HepG2 (cell line): Measurements from ENCODE around the gene SMYD2. TPM values are rescaled to one million over a fixed set of nuclear protein-coding genes. Genes with fewer than 3 reads are reported as not detected.

Experiments used
- EEA1 ChIP-seq: sonication (generic); formaldehyde crosslinking; IDR thresholded peaks from 2 replicates; pipeline ENCODE4 v1.5.1; 2020; ENCODE audit warnings: mild to moderate bottlenecking, missing genetic modification reagents, borderline replicate concordance
- GPBP1L1 ChIP-seq: sonication (generic); formaldehyde crosslinking; IDR thresholded peaks from 2 replicates; pipeline ENCODE4 v1.5.0; 2020; ENCODE audit warnings: mild to moderate bottlenecking, missing genetic modification reagents
- GTF3A ChIP-seq: sonication (generic); formaldehyde crosslinking; conservative IDR thresholded peaks from 2 replicates; pipeline ENCODE4 v1.4.0; 2020; ENCODE audit warnings: mild to moderate bottlenecking, missing genetic modification reagents
- HDAC1 ChIP-seq: sonication (generic); formaldehyde crosslinking; IDR thresholded peaks from 2 replicates; pipeline ENCODE4 v1.5.1; 2020; ENCODE audit warnings: mild to moderate bottlenecking, missing genetic modification reagents
- HNRNPUL1 ChIP-seq: fragments of 200-400 bp; formaldehyde crosslinking; IDR thresholded peaks from 2 replicates; pipeline ENCODE4 v1.6.1; 2017; ENCODE audit warnings: low read depth, mild to moderate bottlenecking, low read length, moderate library complexity
- IRF9 ChIP-seq: sonication (generic); formaldehyde crosslinking; IDR thresholded peaks from 2 replicates; pipeline ENCODE4 v1.8.0; 2022; ENCODE audit warnings: missing genetic modification reagents, mild to moderate bottlenecking, borderline replicate concordance
- LBX2 ChIP-seq: sonication (generic); formaldehyde crosslinking; IDR thresholded peaks from 2 replicates; pipeline ENCODE4 v1.5.0; 2020; ENCODE audit warnings: missing genetic modification reagents, mild to moderate bottlenecking, borderline replicate concordance
- MBD4 ChIP-seq: IDR thresholded peaks from 2 replicates; pipeline ENCODE4 v1.6.1; 2012; ENCODE audit warnings: low read length, inconsistent platforms, borderline replicate concordance
- NRL ChIP-seq: sonication (generic); formaldehyde crosslinking; IDR thresholded peaks from 2 replicates; pipeline ENCODE4 v1.5.0; 2020; ENCODE audit warnings: missing genetic modification reagents, mild to moderate bottlenecking, moderate library complexity, borderline replicate concordance
- PRMT3 ChIP-seq: sonication (generic); formaldehyde crosslinking; IDR thresholded peaks from 2 replicates; pipeline ENCODE4 v1.8.1; 2022; ENCODE audit warnings: low read depth, mild to moderate bottlenecking, moderate library complexity, missing genetic modification reagents, borderline replicate concordance
- SAP130 ChIP-seq: IDR thresholded peaks from 2 replicates; pipeline ENCODE4 v1.6.1; 2016; ENCODE audit warnings: low read depth
- SNRNP70 ChIP-seq: fragments of 200-400 bp; formaldehyde crosslinking; IDR thresholded peaks from 2 replicates; pipeline ENCODE4 v1.6.1; 2017; ENCODE audit warnings: mild to moderate bottlenecking, low read depth, low read length, moderate library complexity
- SOX6 ChIP-seq, 2 experiments: fragments of 450-650 bp in 1 of 2; sonication (generic) in 1 of 2; formaldehyde crosslinking in 1 of 2; IDR thresholded peaks; 2 replicates each; pipeline versions ENCODE4 v1.4.0 to v1.6.1; 2017 to 2020; ENCODE audit warnings: antibody characterized with exemption in 1 of 2, mild to moderate bottlenecking in 1 of 2, missing genetic modification reagents in 1 of 2
- UBTF ChIP-seq: sonication (generic); formaldehyde crosslinking; IDR thresholded peaks from 2 replicates; pipeline ENCODE4 v1.4.0; 2020; ENCODE audit warnings: mild to moderate bottlenecking, missing genetic modification reagents
- ZKSCAN1 ChIP-seq: fragments of 150-350 bp; IDR thresholded peaks from 2 replicates; pipeline ENCODE4 v1.6.1; 2014; ENCODE audit warnings: low read length
- ZNF180 ChIP-seq: sonication (generic); formaldehyde crosslinking; IDR thresholded peaks from 2 replicates; pipeline ENCODE4 v1.4.0; 2020; ENCODE audit warnings: low read depth, missing genetic modification reagents, borderline replicate concordance
- ZNF292 ChIP-seq: sonication (generic); formaldehyde crosslinking; IDR thresholded peaks from 2 replicates; pipeline ENCODE4 v1.8.1; 2022; ENCODE audit warnings: mild to moderate bottlenecking, low read depth, missing genetic modification reagents, borderline replicate concordance
- ZNF414 ChIP-seq: sonication (generic); formaldehyde crosslinking; IDR thresholded peaks from 2 replicates; pipeline ENCODE4 v1.5.0; 2020; ENCODE audit warnings: missing genetic modification reagents
- ZNF432 ChIP-seq: sonication (generic); formaldehyde crosslinking; IDR thresholded peaks from 2 replicates; pipeline ENCODE4 v1.5.0; 2020; ENCODE audit warnings: missing genetic modification reagents, mild to moderate bottlenecking, borderline replicate concordance
- ZNF563 ChIP-seq: sonication (generic); formaldehyde crosslinking; IDR thresholded peaks from 2 replicates; pipeline ENCODE4 v1.8.0; 2022; ENCODE audit warnings: mild to moderate bottlenecking, moderate library complexity, missing genetic modification reagents
- ZNF710 ChIP-seq: sonication (generic); formaldehyde crosslinking; IDR thresholded peaks from 2 replicates; pipeline ENCODE4 v1.5.0; 2020; ENCODE audit warnings: mild to moderate bottlenecking, missing genetic modification reagents, borderline replicate concordance
- polyA plus RNA-seq, 8 experiments: library from polyadenylated mRNA; depleted of rRNA in 3 of 8; stranded (reverse) in 7 of 8; unstranded in 1 of 8; fragments of >200 nt; fragmentation: Illumina TruSeq in 4 of 8; extraction: Trizol in 4 of 8; gene quantifications; 2 replicates each; pipeline versions ENCODE4 v1.2.1 to v1.2.3, GENCODE V29; 2011 to 2016; ENCODE audit warnings: low read depth in 4 of 8, missing spikeins in 1 of 8, mixed read lengths in 1 of 8; ENCODE audit not compliant: insufficient read depth in 1 of 8
- total RNA-seq, 5 experiments: library from RNA; depleted of rRNA; stranded (reverse); fragments of >200 nt; fragmentation: Illumina TruSeq; extraction: Trizol; gene quantifications; 2 replicates each; pipeline ENCODE4 v1.2.3, GENCODE V29; 2016; ENCODE audit warnings: low read depth in 1 of 5

SMYD2 gene
- total and polyA plus RNA-seq, 2 of the 13 experiments (the other 11 are each of a cell fraction or from before 2014, with no cell fraction given) = 72.7 to 139 TPM

GRCh38 chr1:214282630-214283242 is 1.8 kb downstream of the SMYD2 start (continued):
- TF ChIP-seq ZNF292 (CRISPR knock-in tag) (peak; percentile 15; the same call in 1 of the 2 replicates), HDAC1 (CRISPR knock-in tag) (0 out of 2 replicates have a peak, but pooled peaks have one; percentile 20), LBX2 (CRISPR knock-in tag) (no peak), ZNF180 (CRISPR knock-in tag) (no peak), ZNF414 (no peak), ZNF432 (CRISPR knock-in tag) (no peak), UBTF (no peak), PRMT3 (CRISPR knock-in tag) (no peak), EEA1 (CRISPR knock-in tag) (no peak), ZKSCAN1 (peak; percentile 83), NRL (CRISPR knock-in tag) (no peak), SAP130 (CRISPR knock-in tag) (no peak; the same call in 1 of the 2 replicates), ZNF563 (CRISPR knock-in tag) (no peak), GTF3A (CRISPR knock-in tag) (no peak), MBD4 (no peak), GPBP1L1 (CRISPR knock-in tag) (no peak), SNRNP70 (no peak), SOX6 (IDR thresholded peaks at IDR 0.05) (no peak), SOX6 (CRISPR knock-in tag; IDR thresholded peaks at IDR 0.05) (no peak), ZNF710 (CRISPR knock-in tag) (no peak), IRF9 (CRISPR knock-in tag) (no peak), HNRNPUL1 (no peak)
